ENCODE data around the gene MYO3A. TPM values are rescaled to one million over a fixed set of nuclear protein-coding genes. Genes with fewer than 3 reads are reported as not detected.

MYO3A gene
- total and polyA plus RNA-seq, 2 donors (not counting 3 experiments of a cell fraction or from before 2014, with no cell fraction given) = not detected

DNA sequence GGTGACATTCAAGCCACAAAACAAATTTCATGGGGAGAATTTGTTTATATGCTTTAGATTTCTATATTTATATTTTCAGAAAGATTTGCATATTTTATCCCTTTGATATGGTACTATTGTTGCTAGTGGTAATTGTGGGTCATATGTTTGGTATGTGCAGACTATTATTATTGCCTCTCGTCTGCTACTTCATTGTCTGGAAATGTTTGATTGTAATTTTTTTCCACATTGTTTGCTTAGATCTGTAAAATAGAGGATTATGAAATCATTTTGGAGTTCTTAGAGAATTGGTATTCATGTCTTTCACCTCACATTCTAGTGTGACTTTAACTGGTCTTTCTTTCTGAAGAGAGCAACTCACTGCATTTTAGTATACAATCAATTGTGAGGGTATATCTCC, 44.7 kb downstream of the MYO3A start:
- Histone ChIP-seq H3K27me3 (ENCODE audit: control insufficient read depth in 2 of 2, insufficient read depth in 2 of 2, low read length in 2 of 2) (no peaks in the 10 kb centered on the region), H3K79me2 (ENCODE audit: control insufficient read depth, insufficient read depth, low read length) (no peaks in the 10 kb centered on the region), H4K20me1 (replicated peaks; ENCODE audit: control insufficient read depth, extremely low read depth, insufficient read depth, low read length) (no peaks in the 10 kb centered on the region), H3K27ac (ENCODE audit: insufficient read depth, low read depth, low read length) (no peak overlapping the region), H3K9me1 (replicated peaks; ENCODE audit: control insufficient read depth, extremely low read depth, insufficient read depth, low read length) (no peaks in the 10 kb centered on the region), H2AFZ (ENCODE audit: low read depth, low read length) (no peak overlapping the region), H3K9ac (replicated peaks; ENCODE audit: extremely low read depth, insufficient read depth, low read length) (no peak overlapping the region), H3K4me3 (replicated peaks in 1 of 3; ENCODE audit: insufficient read depth in 1 of 3, low read depth in 1 of 3, low read length in 3 of 3) (no peak overlapping the region), H3K4me1 (ENCODE audit: control insufficient read depth, extremely low read depth, insufficient read depth, low read length) (no peaks in the 10 kb centered on the region), H3K9me3 (replicated peaks; ENCODE audit: control insufficient read depth, insufficient read depth, low read length) (peaks cover 6% of the 10 kb centered on the region), H3K36me3 (ENCODE audit: control insufficient read depth in 2 of 2, extremely low read depth in 1 of 2, insufficient read depth in 2 of 2, low read length in 2 of 2) (no peaks in the 10 kb centered on the region), H3K4me2 (ENCODE audit: insufficient read depth, low read length) (no peak overlapping the region)
- ChIA-PET POLR2A (no interaction called here), CTCF (interaction anchor here (0.9 kb wide), 1 partner anchor 196 kb away, joined by 3 read pairs; no protein-coding TSS in a partner anchor)
- no peak for DNase-seq (ENCODE audit: low read depth, low spot score)
- intact Hi-C loops (cut with micrococcal nuclease) (no loop called here), dilution Hi-C loops (cut with MboI; ENCODE audit: extremely low pct_ligation_motif_present, low sequenced_read_pairs) (no loop called here)
- no TSS peak for BruUV-seq (replicated peaks)
- TF ChIP-seq JUN (IDR thresholded peaks at IDR 0.05; ENCODE audit: borderline replicate concordance, insufficient read depth, insufficient read length, low read depth) = no peak
- TF ChIP-seq, protein P1, sequence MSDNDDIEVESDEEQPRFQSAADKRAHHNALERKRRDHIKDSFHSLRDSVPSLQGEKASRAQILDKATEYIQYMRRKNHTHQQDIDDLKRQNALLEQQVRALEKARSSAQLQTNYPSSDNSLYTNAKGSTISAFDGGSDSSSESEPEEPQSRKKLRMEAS (IDR thresholded peaks at IDR 0.05; ENCODE audit: insufficient read depth, insufficient read length) = no peak
- TF ChIP-seq GATA2 (IDR thresholded peaks at IDR 0.05; ENCODE audit: insufficient read depth, insufficient read length, low read depth, low read length) = no peak
- TF ChIP-seq POLR2A (IDR thresholded peaks at IDR 0.05; ENCODE audit: low read depth, low read length) = no peak
- no peak for TF ChIP-seq FOS (IDR thresholded peaks at IDR 0.05; ENCODE audit: borderline replicate concordance, insufficient read depth, low read length)
- TF ChIP-seq, protein P2, sequence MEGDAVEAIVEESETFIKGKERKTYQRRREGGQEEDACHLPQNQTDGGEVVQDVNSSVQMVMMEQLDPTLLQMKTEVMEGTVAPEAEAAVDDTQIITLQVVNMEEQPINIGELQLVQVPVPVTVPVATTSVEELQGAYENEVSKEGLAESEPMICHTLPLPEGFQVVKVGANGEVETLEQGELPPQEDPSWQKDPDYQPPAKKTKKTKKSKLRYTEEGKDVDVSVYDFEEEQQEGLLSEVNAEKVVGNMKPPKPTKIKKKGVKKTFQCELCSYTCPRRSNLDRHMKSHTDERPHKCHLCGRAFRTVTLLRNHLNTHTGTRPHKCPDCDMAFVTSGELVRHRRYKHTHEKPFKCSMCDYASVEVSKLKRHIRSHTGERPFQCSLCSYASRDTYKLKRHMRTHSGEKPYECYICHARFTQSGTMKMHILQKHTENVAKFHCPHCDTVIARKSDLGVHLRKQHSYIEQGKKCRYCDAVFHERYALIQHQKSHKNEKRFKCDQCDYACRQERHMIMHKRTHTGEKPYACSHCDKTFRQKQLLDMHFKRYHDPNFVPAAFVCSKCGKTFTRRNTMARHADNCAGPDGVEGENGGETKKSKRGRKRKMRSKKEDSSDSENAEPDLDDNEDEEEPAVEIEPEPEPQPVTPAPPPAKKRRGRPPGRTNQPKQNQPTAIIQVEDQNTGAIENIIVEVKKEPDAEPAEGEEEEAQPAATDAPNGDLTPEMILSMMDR (IDR thresholded peaks at IDR 0.05; ENCODE audit: extremely low read depth in 1 of 2, insufficient read depth in 1 of 2, low read depth in 1 of 2, low read length in 2 of 2) = no peak
- TF ChIP-seq EZH2 (IDR thresholded peaks at IDR 0.05; ENCODE audit: borderline replicate concordance, low read depth, low read length, severe bottlenecking) = no peak
- TF ChIP-seq POLR2AphosphoS5 (IDR thresholded peaks at IDR 0.05; ENCODE audit: insufficient read depth, low read depth, low read length) = no peak
- TF ChIP-seq MYC (IDR thresholded peaks at IDR 0.05; ENCODE audit: low read depth, low read length) = no peak
- FAIRE-seq = no peak

All from endothelial cell of umbilical vein (primary cell).